MM.1S (cell line): ENCODE measurements around the gene SRD5A3.

Experiments
- DNase-seq: peaks from one replicate; pipeline ENCODE4 v3.0.0-alpha.2; 2015
- H2AFZ ChIP-seq: fragments of 300-600 bp; sonication (generic); 2 replicates; pipeline ENCODE4 v1.6.0; 2016; ENCODE audit warnings: antibody characterized with exemption, low read length
- H3F3A ChIP-seq: fragments of 300-600 bp; sonication (generic); 2 replicates; pipeline ENCODE4 v1.6.1; 2016; ENCODE audit warnings: mild to moderate bottlenecking, antibody characterized with exemption, low read length, moderate library complexity, mixed read lengths; ENCODE audit not compliant: insufficient read depth
- H3K27ac ChIP-seq: fragments of 300-600 bp; sonication (generic); 2 replicates; pipeline ENCODE4 v1.5.1; 2016; ENCODE audit warnings: mild to moderate bottlenecking, low read length
- H3K27me3 ChIP-seq: fragments of 300-600 bp; sonication (generic); replicated peaks from 2 replicates; pipeline ENCODE4 v1.6.0; 2016; ENCODE audit warnings: low read length; ENCODE audit not compliant: insufficient read depth
- H3K36me3 ChIP-seq: fragments of 300-600 bp; sonication (generic); replicated peaks from 2 replicates; pipeline ENCODE4 v1.6.1; 2016; ENCODE audit warnings: mild to moderate bottlenecking, low read length, mixed read lengths; ENCODE audit not compliant: insufficient read depth
- H3K4me1 ChIP-seq: fragments of 300-600 bp; sonication (generic); 2 replicates; pipeline ENCODE4 v1.6.1; 2016; ENCODE audit warnings: low read length, mixed read lengths
- H3K4me2 ChIP-seq: fragments of 300-600 bp; sonication (generic); 2 replicates; pipeline ENCODE4 v1.6.0; 2016; ENCODE audit warnings: low read depth, low read length
- H3K4me3 ChIP-seq: fragments of 300-600 bp; sonication (generic); 2 replicates; pipeline ENCODE4 v1.5.1; 2016; ENCODE audit warnings: low read length, mixed read lengths
- H3K79me2 ChIP-seq: fragments of 300-600 bp; sonication (generic); 2 replicates; pipeline ENCODE4 v1.6.1; 2016; ENCODE audit warnings: mixed run types, low read length, mixed read lengths
- H3K9ac ChIP-seq: fragments of 300-600 bp; sonication (generic); 2 replicates; pipeline ENCODE4 v1.6.1; 2016; ENCODE audit warnings: low read length, mixed read lengths
- H3K9me2 ChIP-seq: fragments of 300-600 bp; sonication (generic); replicated peaks from 2 replicates; pipeline ENCODE4 v1.6.1; 2016; ENCODE audit warnings: mild to moderate bottlenecking, low read length, mixed read lengths; ENCODE audit not compliant: insufficient read depth
- H3K9me3 ChIP-seq: fragments of 300-600 bp; sonication (generic); replicated peaks from 2 replicates; pipeline ENCODE4 v1.6.1; 2016; ENCODE audit warnings: mild to moderate bottlenecking, low read length, mixed read lengths; ENCODE audit not compliant: insufficient read depth
- H4K20me1 ChIP-seq: fragments of 300-600 bp; sonication (generic); 2 replicates; pipeline ENCODE4 v1.6.1; 2016; ENCODE audit warnings: mild to moderate bottlenecking, low read length, moderate library complexity, mixed read lengths; ENCODE audit not compliant: insufficient read depth
- CTCF ChIP-seq: fragments of 300-600 bp; sonication (generic); IDR thresholded peaks from 2 replicates; pipeline ENCODE4 v1.5.1; 2016; ENCODE audit warnings: antibody characterized with exemption, low read length, mixed read lengths
- EZH2 ChIP-seq: fragments of 300-600 bp; sonication (generic); optimal IDR thresholded peaks from 2 replicates; pipeline ENCODE3; 2017; ENCODE audit warnings: low read depth, mild to moderate bottlenecking, antibody characterized with exemption, low read length, mixed read lengths
- EZH2phosphoT487 ChIP-seq: fragments of 300-600 bp; sonication (generic); IDR thresholded peaks from 2 replicates; pipeline ENCODE4 v1.6.1; 2018; ENCODE audit warnings: antibody characterized with exemption, low read length

Gene SRD5A3

GRCh38 chr4:55395529-55396307 lies 49.7 kb downstream of the SRD5A3 start, which contains the start of gene TMEM165:
TSS of gene TMEM165 (plus strand) at chr4:55395957. CDS start at chr4:55396190, 233 bp downstream.
- H3K4me1 ChIP-seq, result peaks cover 16% of the 10 kb centered on the region
- H3K27me3 ChIP-seq, result no peaks in the 10 kb centered on the region
- H3K4me2 ChIP-seq, result peak within 1 kb of the TSS; percentile 87
- peak within 1 kb of the TSS; percentile 79 for H3K9ac ChIP-seq
- TF ChIP-seq EZH2, result no peak
- TF ChIP-seq EZH2phosphoT487, result no peak
- TF ChIP-seq CTCF, result no peak
- peak within 1 kb of the TSS; percentile 76 for H3K4me3 ChIP-seq
- peak within 1 kb of the TSS; percentile 67; the same call in 1 of the 2 replicates for H3K27ac ChIP-seq
- H3F3A ChIP-seq, result peaks cover 3% of the 10 kb centered on the region; the same call in 1 of the 2 replicates
- H3K9me2 ChIP-seq, result no peaks in the 10 kb centered on the region
- H3K36me3 ChIP-seq, result no peaks in the 10 kb centered on the region; the same call in 1 of the 2 replicates
- H3K79me2 ChIP-seq, result peaks cover 41% of the 10 kb centered on the region
- H4K20me1 ChIP-seq, result peaks cover 26% of the 10 kb centered on the region
- H2AFZ ChIP-seq, result peak within 1 kb of the TSS; percentile 85
- DNase-seq, result peak; percentile 90
- no peaks in the 10 kb centered on the region for H3K9me3 ChIP-seq

- Histone ChIP-seq H3F3A (peaks cover 3% of the 10 kb centered on the region; the same call in 1 of the 2 replicates), H4K20me1 (peaks cover 28% of the 10 kb centered on the region), H3K4me1 (peaks cover 16% of the 10 kb centered on the region), H3K4me3 (peak overlapping the region; percentile 76), H3K79me2 (peaks cover 49% of the 10 kb centered on the region), H3K36me3 (no peaks in the 10 kb centered on the region; the same call in 1 of the 2 replicates), H3K9me3 (no peaks in the 10 kb centered on the region), H3K9ac (peak overlapping the region; percentile 79), H3K4me2 (peak overlapping the region; percentile 87), H3K27me3 (no peaks in the 10 kb centered on the region), H3K27ac (peak overlapping the region; percentile 67; the same call in 1 of the 2 replicates), H2AFZ (0 out of 2 replicates have a peak overlapping the region, but pooled peaks have one; percentile 0), H3K9me2 (no peaks in the 10 kb centered on the region)
- no peak for TF ChIP-seq CTCF
- TF ChIP-seq EZH2phosphoT487, result no peak
- peak; percentile 21 for DNase-seq
Measured at GRCh38 chr4:55396308-55397125, 50.5 kb downstream of the SRD5A3 start.

DNA sequence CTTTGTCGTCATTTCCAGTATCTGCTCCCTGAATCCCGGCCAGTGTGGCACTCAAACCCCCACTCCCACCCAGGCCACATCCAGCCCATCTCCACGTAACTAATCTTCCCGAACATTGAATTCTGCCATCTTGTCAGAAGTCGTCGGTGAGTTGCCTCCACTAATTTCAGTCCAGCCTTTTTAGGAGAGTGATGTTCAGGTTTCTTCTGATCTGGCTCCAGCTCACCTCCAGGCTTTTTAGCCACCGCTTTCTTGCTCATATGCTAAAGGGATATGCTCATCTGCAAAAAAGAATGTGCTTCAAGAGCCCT lies 51.0 kb downstream of the SRD5A3 start:
- peak overlapping the region; percentile 76 for H3K4me3 ChIP-seq
- no peak overlapping the region for H3K27ac ChIP-seq
- no peaks in the 10 kb centered on the region; the same call in 1 of the 2 replicates for H3K36me3 ChIP-seq
- no peaks in the 10 kb centered on the region for H3K9me3 ChIP-seq
- no peaks in the 10 kb centered on the region for H3K27me3 ChIP-seq
- H4K20me1 ChIP-seq, result peaks cover 28% of the 10 kb centered on the region
- H3K9me2 ChIP-seq, result no peaks in the 10 kb centered on the region
- peaks cover 3% of the 10 kb centered on the region; the same call in 1 of the 2 replicates for H3F3A ChIP-seq
- H2AFZ ChIP-seq, result no peak overlapping the region
- TF ChIP-seq EZH2 (no peak), EZH2phosphoT487 (no peak), CTCF (no peak)
- H3K4me2 ChIP-seq, result peak overlapping the region; percentile 87
- peaks cover 16% of the 10 kb centered on the region for H3K4me1 ChIP-seq
- peaks cover 51% of the 10 kb centered on the region for H3K79me2 ChIP-seq
- peak; percentile 18 for DNase-seq
- peak overlapping the region; percentile 79 for H3K9ac ChIP-seq
